Activated naive CD4-positive, alpha-beta T cell treated with anti-CD3 and anti-CD28 coated beads, Interleukin-2, amount 10 ng/mL, durations not matched to agents 7 days and 5 days (primary cell): ENCODE results near the gene TSHZ2.

ENCODE experiments used
- CTCF ChIA-PET: fragments of 350-600 bp; sonication (Branson Sonifier 250); formaldehyde crosslinking; loops from one replicate; lab custom pipeline; 2021; ENCODE audit warnings: antibody characterized with exemption; lab: Charles Lee
- DNase-seq: peaks from one replicate; pipeline ENCODE4 v3.0.0-alpha.2; 2020
- H3K27ac Mint-ChIP-seq: one replicate; pipeline ENCODE4 v1.8.0; 2021; ENCODE audit warnings: mild to moderate bottlenecking, moderate library complexity, mixed read lengths
- H3K27me3 Mint-ChIP-seq: one replicate; pipeline ENCODE4 v1.8.0; 2021; ENCODE audit warnings: mild to moderate bottlenecking, mixed read lengths
- H3K36me3 Mint-ChIP-seq: one replicate; pipeline ENCODE4 v1.8.0; 2021; ENCODE audit warnings: mixed read lengths
- H3K4me1 Mint-ChIP-seq: one replicate; pipeline ENCODE4 v1.8.0; 2021; ENCODE audit warnings: mixed read lengths
- H3K4me3 Mint-ChIP-seq: one replicate; pipeline ENCODE4 v1.8.0; 2021; ENCODE audit warnings: mild to moderate bottlenecking, moderate library complexity, mixed read lengths
- H3K9me3 Mint-ChIP-seq: one replicate; pipeline ENCODE4 v1.8.0; 2021; ENCODE audit warnings: mixed read lengths

TSHZ2 gene

GRCh38 chr20:53057579-53057978 lies 85.4 kb downstream of the TSHZ2 start:
- peaks cover 6% of the 10 kb centered on the region for H3K36me3 Mint-ChIP-seq
- peaks cover 23% of the 10 kb centered on the region for H3K4me1 Mint-ChIP-seq
- no peaks in the 10 kb centered on the region for H3K27me3 Mint-ChIP-seq
- no peak overlapping the region for H3K27ac Mint-ChIP-seq
- no peak for DNase-seq
- CTCF ChIA-PET: no interaction called here
- H3K9me3 Mint-ChIP-seq: peaks cover 3% of the 10 kb centered on the region
- no peak overlapping the region for H3K4me3 Mint-ChIP-seq

- Mint-ChIP-seq H3K27ac (no peak overlapping the region), H3K4me3 (no peak overlapping the region), H3K27me3 (no peaks in the 10 kb centered on the region), H3K4me1 (peaks cover 28% of the 10 kb centered on the region), H3K9me3 (peaks cover 3% of the 10 kb centered on the region), H3K36me3 (peaks cover 6% of the 10 kb centered on the region)
- no peak for DNase-seq
- CTCF ChIA-PET: interaction anchor here (0.9 kb wide), 1 partner anchor 12 kb away, joined by 3 read pairs; no protein-coding TSS in a partner anchor
Measured at GRCh38 chr20:53059848-53060247, 87.7 kb downstream of the TSHZ2 start.

- Mint-ChIP-seq H3K4me3 (no peak overlapping the region), H3K27me3 (no peaks in the 10 kb centered on the region), H3K4me1 (peaks cover 28% of the 10 kb centered on the region), H3K36me3 (peaks cover 6% of the 10 kb centered on the region), H3K27ac (peak overlapping the region; percentile 57), H3K9me3 (peaks cover 2% of the 10 kb centered on the region)
- CTCF ChIA-PET: no interaction called here
- no peak for DNase-seq
Measured at GRCh38 chr20:53061192-53062108, 89.3 kb downstream of the TSHZ2 start.

- H3K4me1 Mint-ChIP-seq: peaks cover 30% of the 10 kb centered on the region
- peaks cover 5% of the 10 kb centered on the region for H3K9me3 Mint-ChIP-seq
- no peak overlapping the region for H3K4me3 Mint-ChIP-seq
- H3K27me3 Mint-ChIP-seq: no peaks in the 10 kb centered on the region
- H3K36me3 Mint-ChIP-seq: peaks cover 3% of the 10 kb centered on the region
- H3K27ac Mint-ChIP-seq: peak overlapping the region; percentile 43
- no peak for DNase-seq
- CTCF ChIA-PET: no interaction called here
Measured at GRCh38 chr20:53064935-53065334, 92.8 kb downstream of the TSHZ2 start.

GRCh38 chr20:53068241-53068640 lies 96.1 kb downstream of the TSHZ2 start:
- Mint-ChIP-seq H3K9me3 (peaks cover 5% of the 10 kb centered on the region), H3K27me3 (no peaks in the 10 kb centered on the region), H3K36me3 (peaks cover 3% of the 10 kb centered on the region), H3K4me1 (peaks cover 16% of the 10 kb centered on the region), H3K4me3 (no peak overlapping the region), H3K27ac (no peak overlapping the region)
- CTCF ChIA-PET: no interaction called here
- no peak for DNase-seq

- Mint-ChIP-seq H3K36me3 (peaks cover 3% of the 10 kb centered on the region), H3K27ac (no peak overlapping the region), H3K9me3 (peaks cover 5% of the 10 kb centered on the region), H3K4me1 (peaks cover 21% of the 10 kb centered on the region), H3K27me3 (no peaks in the 10 kb centered on the region), H3K4me3 (no peak overlapping the region)
- DNase-seq: no peak
- CTCF ChIA-PET: no interaction called here
Measured at GRCh38 chr20:53069132-53069531, 97.0 kb downstream of the TSHZ2 start.

GRCh38 chr20:53070224-53070623 lies 98.1 kb downstream of the TSHZ2 start:
- DNase-seq: no peak
- peaks cover 24% of the 10 kb centered on the region for H3K4me1 Mint-ChIP-seq
- H3K9me3 Mint-ChIP-seq: peaks cover 5% of the 10 kb centered on the region
- H3K27me3 Mint-ChIP-seq: no peaks in the 10 kb centered on the region
- H3K36me3 Mint-ChIP-seq: peaks cover 3% of the 10 kb centered on the region
- no peak overlapping the region for H3K27ac Mint-ChIP-seq
- CTCF ChIA-PET: interaction anchor here (0.7 to 1.2 kb wide), 2 partner anchors 23 to 138 kb away, joined by 3 read pairs; no protein-coding TSS in a partner anchor
- H3K4me3 Mint-ChIP-seq: no peak overlapping the region

GRCh38 chr20:53070706-53071392 lies 98.7 kb downstream of the TSHZ2 start:
- Mint-ChIP-seq H3K4me3 (no peak overlapping the region), H3K27me3 (no peaks in the 10 kb centered on the region), H3K36me3 (peaks cover 3% of the 10 kb centered on the region), H3K4me1 (peaks cover 24% of the 10 kb centered on the region), H3K9me3 (peaks cover 5% of the 10 kb centered on the region), H3K27ac (no peak overlapping the region)
- CTCF ChIA-PET: interaction anchor here (1.2 to 1.4 kb wide), 2 partner anchors 11 to 23 kb away, joined by 3 read pairs; no protein-coding TSS in a partner anchor
- no peak for DNase-seq

GRCh38 chr20:53071833-53072232 lies 99.7 kb downstream of the TSHZ2 start:
- H3K4me1 Mint-ChIP-seq: peaks cover 24% of the 10 kb centered on the region
- DNase-seq: no peak
- no peak overlapping the region for H3K27ac Mint-ChIP-seq
- H3K4me3 Mint-ChIP-seq: no peak overlapping the region
- CTCF ChIA-PET: interaction anchor here (1.4 kb wide), 1 partner anchor 12 kb away, joined by 3 read pairs; no protein-coding TSS in a partner anchor
- H3K36me3 Mint-ChIP-seq: peaks cover 2% of the 10 kb centered on the region
- peaks cover 5% of the 10 kb centered on the region for H3K9me3 Mint-ChIP-seq
- H3K27me3 Mint-ChIP-seq: no peaks in the 10 kb centered on the region

- Mint-ChIP-seq H3K9me3 (peaks cover 2% of the 10 kb centered on the region), H3K27me3 (no peaks in the 10 kb centered on the region), H3K36me3 (no peaks in the 10 kb centered on the region), H3K4me3 (no peak overlapping the region), H3K4me1 (peaks cover 24% of the 10 kb centered on the region), H3K27ac (no peak overlapping the region)
- CTCF ChIA-PET: no interaction called here
- no peak for DNase-seq
Measured at GRCh38 chr20:53072923-53073579, 100.9 kb downstream of the TSHZ2 start.

GRCh38 chr20:53073636-53074415 lies 101.7 kb downstream of the TSHZ2 start:
- peaks cover 24% of the 10 kb centered on the region for H3K4me1 Mint-ChIP-seq
- H3K9me3 Mint-ChIP-seq: no peaks in the 10 kb centered on the region
- no peak for DNase-seq
- H3K36me3 Mint-ChIP-seq: no peaks in the 10 kb centered on the region
- H3K27me3 Mint-ChIP-seq: no peaks in the 10 kb centered on the region
- H3K4me3 Mint-ChIP-seq: no peak overlapping the region
- H3K27ac Mint-ChIP-seq: no peak overlapping the region
- CTCF ChIA-PET: no interaction called here

GRCh38 chr20:53074811-53075314 lies 102.7 kb downstream of the TSHZ2 start:
- Mint-ChIP-seq H3K27ac (no peak overlapping the region), H3K4me1 (peaks cover 25% of the 10 kb centered on the region), H3K9me3 (no peaks in the 10 kb centered on the region), H3K27me3 (no peaks in the 10 kb centered on the region), H3K36me3 (no peaks in the 10 kb centered on the region), H3K4me3 (no peak overlapping the region)
- CTCF ChIA-PET: no interaction called here
- DNase-seq: no peak

GRCh38 chr20:53076668-53077067 lies 104.5 kb downstream of the TSHZ2 start:
- Mint-ChIP-seq H3K36me3 (no peaks in the 10 kb centered on the region), H3K27ac (no peak overlapping the region), H3K4me1 (peaks cover 29% of the 10 kb centered on the region), H3K4me3 (no peak overlapping the region), H3K9me3 (no peaks in the 10 kb centered on the region), H3K27me3 (no peaks in the 10 kb centered on the region)
- CTCF ChIA-PET: interaction anchor here (1.3 kb wide), 1 partner anchor 80 kb away, joined by 4 read pairs; no protein-coding TSS in a partner anchor
- DNase-seq: no peak
